Measurements from ENCODE around the gene PLD1.

DNA sequence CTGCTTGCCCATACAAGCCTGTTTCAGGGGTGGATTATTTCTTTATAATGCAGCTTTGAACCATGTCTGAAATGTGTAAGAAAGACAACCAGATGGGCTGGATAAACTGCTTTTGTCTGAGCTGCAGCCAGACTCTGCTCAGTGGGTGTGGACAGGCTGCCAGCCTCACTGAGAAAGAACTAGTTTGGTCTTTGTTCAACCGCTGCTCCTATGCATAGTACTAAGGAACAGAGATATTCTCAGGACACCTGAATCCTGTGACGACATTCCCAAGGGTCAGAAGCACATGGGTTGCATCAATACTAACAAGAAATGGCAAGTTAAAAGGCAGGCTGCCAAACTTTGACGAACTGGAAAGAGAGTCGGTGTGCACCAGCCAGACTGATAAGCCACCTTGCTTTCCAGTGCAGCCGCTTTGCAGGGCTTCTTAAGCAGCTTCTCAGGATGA is 57.2 kb downstream of the PLD1 start:
- TF ChIP-seq POLR2A (IDR thresholded peaks at IDR 0.05) (no peak), POLR2AphosphoS5 (IDR thresholded peaks at IDR 0.05) (peak; percentile 75)
- TF ChIP-seq, protein P1, sequence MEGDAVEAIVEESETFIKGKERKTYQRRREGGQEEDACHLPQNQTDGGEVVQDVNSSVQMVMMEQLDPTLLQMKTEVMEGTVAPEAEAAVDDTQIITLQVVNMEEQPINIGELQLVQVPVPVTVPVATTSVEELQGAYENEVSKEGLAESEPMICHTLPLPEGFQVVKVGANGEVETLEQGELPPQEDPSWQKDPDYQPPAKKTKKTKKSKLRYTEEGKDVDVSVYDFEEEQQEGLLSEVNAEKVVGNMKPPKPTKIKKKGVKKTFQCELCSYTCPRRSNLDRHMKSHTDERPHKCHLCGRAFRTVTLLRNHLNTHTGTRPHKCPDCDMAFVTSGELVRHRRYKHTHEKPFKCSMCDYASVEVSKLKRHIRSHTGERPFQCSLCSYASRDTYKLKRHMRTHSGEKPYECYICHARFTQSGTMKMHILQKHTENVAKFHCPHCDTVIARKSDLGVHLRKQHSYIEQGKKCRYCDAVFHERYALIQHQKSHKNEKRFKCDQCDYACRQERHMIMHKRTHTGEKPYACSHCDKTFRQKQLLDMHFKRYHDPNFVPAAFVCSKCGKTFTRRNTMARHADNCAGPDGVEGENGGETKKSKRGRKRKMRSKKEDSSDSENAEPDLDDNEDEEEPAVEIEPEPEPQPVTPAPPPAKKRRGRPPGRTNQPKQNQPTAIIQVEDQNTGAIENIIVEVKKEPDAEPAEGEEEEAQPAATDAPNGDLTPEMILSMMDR (IDR thresholded peaks at IDR 0.05) = no peak
